Stimulated activated CD4-positive, alpha-beta T cell treated with anti-CD3 and anti-CD28 coated beads, Interleukin-4, amount 100 ng/mL, for 4 hours (primary cell): ENCODE data around the gene PHRF1.
A peak's percentile ranks its signal among the peaks of the same experiment; 100 is the strongest.
"Not testable (repeated sequence)": the region's sequence is repeated elsewhere in the genome, so short reads cannot be mapped to it uniquely, and the experiment has no call there.

Experiments used
- DNase-seq, 2 experiments: peaks; one replicate each; pipeline ENCODE4 v3.0.0-alpha.2; 2020

PHRF1 gene

DNA sequence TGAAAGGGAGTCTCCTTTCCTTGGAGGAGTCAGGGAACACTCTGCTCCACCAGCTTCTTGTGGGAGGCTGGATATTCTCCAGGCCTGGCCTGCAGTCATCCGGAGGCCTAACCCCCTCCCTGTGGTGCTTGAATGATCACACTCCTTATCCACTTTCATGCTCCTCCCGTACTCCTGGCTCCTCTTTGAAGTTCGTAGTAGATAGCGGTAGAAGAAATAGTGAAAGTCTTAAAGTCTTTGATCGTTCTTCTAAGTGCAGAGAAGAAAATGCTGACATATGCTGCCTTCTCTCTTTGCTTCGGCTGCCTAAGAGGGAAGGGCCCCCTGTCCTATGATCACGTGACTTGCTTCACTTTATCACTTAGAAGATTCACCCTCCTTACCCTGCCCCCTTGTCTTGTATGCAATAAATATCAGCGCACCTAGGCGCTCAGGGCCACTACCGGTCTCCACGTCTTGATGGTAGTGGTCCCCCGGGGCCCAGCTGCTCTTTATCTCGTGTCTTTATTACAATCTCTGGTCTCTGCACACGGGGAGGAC is 2.2 kb upstream of the PHRF1 start:
- DNase-seq: not testable (repeated sequence)

DNA sequence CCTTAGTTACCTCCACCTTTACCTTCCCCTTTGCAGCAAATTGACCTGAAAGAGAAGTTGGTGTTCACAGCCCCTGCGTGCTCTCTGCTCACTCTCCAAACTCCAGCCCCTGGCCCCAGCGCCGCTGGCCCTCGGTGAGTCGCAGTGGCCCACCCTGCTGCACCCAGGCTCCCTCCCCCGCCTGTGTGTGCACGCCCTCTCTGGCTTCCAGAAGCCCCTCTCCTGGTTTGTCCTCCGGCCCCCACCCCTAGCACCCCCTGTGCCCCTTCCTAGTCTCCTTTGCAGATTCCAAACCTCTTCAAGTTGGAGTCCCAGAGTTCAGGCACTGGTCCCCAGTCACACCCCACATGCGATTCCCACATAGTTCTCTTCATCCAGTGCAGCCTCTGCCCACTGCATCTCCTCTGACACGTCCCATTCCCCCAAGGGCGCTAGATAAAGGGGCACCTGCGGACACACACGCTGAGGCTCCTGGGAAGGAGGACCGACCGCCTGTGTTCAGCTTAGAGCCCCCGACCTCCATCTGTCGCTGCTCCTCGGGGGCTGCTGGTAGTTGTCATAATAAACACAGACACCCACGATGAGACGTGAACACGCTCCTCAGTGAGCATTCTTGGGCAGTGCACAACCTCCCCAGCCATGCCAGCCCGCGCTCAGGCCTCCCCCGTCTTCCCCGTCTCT is 1.5 kb upstream of the PHRF1 start:
- DNase-seq: no peak

DNA sequence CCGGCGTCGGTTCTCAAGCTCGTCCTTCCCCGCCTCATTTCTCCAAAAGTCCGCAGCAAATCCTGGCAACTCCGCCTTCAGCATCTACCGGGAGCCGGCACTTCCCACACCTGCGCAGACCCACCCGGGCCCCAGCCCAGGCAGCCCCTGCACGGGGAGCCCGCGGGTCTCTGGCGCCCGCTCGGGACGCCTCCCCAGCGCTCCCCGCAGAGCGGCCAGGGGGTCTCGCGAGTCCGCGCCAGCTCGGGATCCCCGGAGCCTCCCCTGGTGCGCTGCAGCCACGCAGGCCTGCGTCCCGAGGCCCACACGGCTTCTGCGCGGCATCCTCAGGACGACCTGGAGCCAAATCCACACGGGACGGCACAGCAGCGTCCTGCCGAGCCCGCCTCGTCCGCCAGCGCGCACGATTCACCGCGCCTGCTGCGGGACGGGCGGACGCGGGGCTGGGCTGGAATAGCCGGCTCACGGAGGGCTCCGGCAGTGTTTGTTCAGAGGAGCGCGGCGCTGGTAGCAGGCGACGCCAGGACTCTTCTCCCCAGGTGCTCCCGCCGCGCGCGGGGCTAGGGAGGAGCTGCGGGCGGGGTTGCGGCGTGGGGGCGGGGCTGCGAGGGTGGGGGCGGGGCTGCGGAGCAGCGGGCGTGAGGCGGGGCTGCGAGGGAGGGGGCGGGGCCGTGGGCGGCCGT is 816 bp upstream of the PHRF1 start:
- no peak for DNase-seq

DNA sequence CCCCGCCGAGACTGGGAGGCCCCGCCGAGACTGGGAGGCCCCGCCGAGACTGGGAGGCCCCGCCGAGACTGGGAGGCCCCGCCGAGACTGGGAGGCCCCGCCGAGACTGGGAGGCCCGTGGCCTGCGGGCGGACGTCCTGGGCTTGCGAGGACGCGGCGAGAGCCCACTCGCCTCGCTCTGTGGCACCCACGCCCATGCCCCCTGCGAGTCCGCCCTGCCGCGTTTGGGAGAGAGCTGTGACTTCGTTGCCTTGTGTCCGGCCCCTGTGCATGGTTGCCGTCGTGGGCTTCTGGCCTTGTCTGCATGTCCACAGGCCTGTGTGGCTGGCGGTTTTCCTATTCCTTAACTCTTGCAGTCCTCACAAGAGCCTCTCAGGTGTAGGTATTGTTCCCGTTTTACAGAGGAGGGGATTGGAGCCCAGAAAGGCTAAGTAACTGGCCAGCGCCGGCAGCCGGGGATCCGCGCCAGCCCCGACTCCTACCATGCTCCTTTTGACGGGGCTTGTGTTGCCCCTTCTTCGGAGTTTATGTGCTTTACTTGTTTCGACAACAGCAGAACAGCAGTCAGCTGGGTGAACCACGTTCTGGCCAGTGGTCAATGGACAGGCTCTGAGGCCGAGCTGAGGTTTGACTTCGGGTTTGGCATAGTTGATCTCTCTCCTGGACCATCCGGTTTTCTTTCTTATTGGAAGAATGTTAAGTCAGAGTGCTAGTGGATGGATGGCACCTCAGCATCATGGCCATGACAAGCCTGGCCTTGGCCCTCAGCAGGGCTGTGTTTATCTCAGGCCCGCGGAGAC is 741 bp downstream of the PHRF1 start:
- DNase-seq: no peak

DNA sequence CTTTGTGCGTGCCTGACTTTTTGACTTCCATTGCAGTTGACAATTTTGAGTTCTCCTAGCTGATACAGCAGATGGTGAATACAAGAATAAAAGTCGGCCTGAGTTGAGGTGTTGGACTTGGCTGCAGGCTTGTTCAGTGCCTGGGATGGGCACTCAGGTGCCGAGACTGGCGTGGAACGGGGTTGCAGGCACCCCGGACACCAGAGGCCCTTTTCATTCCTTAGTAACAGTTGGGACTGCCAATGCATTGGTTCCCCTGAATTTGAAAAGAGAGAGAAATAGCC is 1.3 kb downstream of the PHRF1 start:
- no peak for DNase-seq

DNA sequence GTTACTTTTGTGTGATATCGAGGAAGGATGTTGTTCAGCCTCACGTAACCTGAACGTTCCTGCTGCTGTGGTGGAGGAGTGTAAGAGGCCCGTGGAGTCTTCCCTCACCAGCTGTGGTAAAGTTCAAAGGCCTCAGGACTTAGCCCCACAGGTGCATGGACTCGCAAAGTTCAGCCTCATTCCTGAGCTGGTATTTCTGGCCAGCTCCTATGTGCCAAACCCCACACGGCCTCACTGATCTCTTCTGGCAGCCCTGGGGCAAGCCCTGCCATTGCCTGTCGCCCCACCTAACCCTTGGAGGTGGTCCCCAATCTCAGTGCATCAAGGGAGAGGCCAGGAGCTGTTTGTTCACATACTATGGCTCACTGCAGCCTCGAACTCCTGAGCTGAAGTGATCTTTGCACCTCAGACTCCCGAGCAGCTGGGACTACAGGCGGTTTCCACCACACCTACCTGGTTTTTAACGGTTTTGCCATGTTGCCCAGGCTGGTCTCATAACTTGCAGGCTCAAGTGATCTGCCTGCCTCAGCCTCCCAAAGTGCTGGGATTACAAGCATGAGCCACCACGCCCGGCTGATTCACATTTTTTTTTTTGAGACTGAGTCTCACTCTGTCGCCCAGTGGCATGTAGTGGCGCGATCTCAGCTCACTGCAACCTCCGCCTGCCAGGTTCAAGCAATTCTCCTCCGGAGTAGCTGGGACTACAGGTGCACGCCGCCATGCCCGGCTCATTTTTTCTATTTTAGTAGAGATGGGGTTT is 2.2 kb downstream of the PHRF1 start:
- no peak for DNase-seq

DNA sequence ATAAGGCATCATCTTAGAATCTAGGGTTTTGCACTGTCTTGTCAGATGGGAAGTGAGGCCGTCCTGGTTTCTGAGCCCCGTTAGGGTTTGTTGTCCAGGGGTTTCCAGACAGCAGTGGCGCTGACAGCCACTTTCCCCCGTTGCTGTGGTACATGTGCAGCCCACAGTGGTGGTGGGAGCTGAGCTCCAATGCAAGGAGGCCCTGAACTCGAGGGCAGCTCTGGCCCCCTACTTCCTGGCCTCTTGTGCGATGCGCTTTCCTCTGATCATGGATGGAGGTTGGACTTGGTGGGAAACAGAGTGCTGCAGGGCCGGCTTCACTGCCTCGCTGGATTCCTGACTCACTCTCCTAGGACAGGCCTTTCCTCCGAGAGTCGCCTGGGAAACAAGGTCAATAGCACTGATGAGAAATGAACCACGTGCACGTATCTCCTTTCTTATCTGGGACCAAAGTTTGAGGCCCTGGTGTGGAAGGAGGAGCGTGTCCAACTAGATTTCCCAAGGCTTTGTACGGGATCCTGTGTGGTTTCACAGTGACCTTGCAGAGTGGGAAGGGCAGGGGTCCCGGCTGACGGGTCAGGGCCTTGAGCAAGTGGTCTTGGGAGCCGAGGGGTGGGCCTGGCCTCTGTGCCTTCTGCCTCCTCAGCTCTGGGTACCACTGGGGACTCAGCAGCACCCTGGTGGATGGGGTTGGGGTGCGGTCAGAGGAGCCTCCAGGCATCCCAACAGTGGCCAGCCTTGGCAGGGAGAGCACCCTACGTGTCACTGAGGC is 3.7 kb downstream of the PHRF1 start:
- DNase-seq: no peak

DNA sequence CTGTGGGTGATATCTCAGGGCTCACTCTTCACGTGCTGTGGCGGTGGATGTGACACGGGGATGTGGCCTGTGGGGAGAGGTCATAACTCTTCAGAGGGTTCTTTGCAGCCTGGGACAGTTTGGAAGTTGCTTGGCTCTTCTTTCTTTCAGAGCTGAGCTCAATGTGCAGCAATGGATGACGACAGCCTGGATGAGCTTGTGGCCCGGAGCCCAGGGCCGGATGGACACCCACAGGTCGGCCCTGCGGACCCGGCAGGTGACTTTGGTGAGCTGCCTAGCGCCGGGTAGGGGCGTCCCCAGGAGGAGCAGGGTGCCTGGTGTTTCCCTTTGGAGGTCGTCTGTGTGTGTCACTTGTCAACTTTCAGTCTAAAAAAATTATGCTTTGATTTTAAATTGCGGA is 5.1 kb downstream of the PHRF1 start:
- DNase-seq: no peak

DNA sequence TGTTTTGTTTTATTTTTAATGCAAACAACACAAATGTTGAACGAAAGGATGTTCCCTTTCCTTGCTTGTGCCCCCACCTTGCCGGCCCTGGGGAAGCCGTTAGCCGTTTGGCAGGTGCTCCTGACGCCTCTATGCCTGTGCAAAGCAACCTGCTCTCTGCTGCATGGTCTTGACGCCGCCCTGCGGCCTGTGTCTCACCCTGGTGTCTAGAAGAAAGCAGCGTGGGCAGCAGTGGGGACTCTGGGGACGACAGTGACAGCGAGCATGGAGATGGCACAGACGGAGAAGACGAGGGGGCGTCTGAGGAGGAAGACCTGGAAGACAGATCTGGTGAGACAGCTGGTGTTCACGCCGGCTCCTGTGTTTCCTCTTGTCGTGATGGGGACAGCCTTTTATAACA is 5.5 kb downstream of the PHRF1 start:
- no peak for DNase-seq

DNA sequence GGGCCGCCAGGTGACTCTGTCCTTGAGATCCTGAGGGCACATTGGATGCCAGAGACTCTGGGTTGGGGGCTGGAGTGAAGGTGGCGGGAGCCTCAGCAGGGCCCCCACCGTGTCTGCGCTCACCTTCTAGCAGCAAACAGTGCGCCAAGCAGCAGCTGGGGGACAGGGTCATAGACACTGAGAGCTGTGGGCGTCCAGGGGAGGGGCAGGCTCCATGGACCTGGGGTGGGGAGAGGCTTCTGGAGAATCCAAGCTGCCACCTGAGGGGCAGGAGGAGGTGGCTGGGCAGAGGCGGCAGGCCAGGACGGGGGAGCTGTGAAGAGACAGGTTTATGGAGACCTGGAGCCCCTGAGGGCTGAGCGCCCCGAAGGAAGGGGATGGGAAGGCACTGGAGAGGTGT is 8.0 kb downstream of the PHRF1 start:
- DNase-seq: no peak

DNA sequence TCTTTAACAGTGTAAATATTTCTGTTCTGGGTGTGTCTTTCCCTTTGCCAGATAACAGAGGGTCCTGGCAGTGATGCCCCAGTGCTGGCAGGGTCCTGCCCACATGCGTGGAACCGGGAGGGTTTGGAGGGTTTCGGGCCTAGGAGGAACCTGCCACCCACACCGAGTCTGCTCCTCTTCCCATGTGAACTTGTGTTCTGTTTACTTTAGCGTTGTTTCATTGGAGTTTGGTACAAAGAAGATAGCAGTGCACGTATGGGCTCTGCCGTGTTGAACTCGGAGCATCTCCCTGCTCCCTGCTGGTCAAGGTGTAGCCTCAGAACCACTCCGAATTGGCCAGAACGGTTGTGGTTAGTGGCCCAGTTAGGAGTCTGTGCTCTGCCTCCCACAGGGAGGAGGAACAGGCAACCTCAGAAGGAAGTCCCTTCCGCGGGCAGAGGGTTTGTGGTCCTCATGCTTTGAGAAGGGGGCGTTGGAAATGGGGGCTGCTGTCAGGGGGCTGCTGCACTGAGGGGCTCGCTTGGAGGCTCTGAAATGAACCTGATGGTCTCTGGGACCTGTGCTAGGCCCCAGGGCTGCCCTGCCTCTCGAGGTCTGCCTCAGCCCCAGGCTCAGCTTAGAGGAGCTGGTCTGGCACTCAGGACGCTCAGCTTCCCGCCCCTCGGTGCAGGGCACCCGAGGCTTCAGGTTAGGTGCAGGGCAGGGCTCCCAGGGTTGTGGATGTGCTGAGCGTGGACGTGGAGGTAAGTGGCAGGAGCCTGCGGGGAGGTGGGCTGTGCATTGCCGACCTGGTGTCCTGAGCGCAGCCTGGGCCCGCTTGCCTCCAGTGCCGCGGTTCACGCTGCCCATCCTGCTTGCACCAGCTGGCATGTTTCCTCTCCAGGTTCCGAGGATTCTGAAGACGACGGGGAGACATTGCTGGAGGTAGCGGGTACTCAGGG is 10.4 kb downstream of the PHRF1 start:
- no peak for DNase-seq

DNA sequence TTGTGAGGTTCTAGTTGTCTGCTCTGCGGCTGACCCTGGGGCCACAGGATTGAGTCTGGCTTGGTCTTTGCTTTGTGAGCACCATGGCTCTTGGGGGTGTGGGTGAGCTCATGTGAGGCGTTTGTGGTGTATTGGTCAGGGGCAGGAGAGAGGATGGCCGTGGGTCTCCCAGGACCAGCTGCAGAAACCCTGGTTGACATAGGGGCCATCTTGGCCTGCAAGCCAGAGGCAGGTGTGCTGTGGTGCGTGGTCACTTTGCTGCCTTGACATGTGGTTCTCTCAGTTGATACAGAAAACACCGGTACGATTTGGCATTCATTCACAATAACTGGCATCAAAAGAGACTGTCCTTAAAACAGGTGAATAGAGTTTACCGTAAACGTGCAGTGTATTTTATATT is 11.3 kb downstream of the PHRF1 start:
- no peak for DNase-seq

DNA sequence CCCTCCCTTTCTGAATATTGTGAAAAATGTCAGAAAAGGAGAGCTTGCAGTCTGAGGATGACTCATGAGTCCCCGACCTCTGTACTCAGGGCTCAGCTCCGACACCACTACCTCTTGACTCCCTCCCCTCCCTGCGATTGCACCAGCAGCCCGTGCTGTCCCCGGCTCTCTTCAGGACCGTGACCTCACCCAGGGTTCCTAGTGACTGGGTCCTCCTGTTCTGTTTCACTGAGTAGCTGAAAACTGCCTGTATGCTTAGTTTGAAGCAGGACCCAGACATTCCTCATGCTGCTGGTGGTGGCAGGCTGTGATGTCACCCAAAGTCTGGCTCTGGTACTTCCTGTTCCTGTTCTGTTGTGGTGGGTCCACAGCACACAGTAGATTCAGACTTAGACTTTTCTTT is 11.7 kb downstream of the PHRF1 start:
- peak; percentile 44 to 78 for DNase-seq

DNA sequence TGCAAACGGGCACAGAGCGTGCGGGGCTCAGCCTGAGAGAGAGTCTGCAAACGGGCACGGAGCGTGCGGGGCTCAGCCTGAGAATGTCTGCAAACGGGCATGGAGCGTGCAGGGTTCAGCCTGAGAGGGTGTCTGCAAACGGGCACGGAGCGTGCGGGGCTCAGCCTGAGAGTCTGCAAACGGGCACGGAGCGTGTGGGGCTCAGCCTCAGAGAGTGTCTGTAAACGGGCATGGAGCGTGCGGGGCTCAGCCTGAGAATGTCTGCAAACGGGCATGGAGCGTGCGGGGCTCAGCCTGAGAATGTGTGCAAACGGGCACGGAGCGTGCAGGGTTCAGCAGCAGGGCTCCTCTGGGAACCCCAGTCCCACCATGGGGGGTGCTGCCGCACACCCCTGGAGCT is 13.5 kb downstream of the PHRF1 start:
- DNase-seq: no peak

DNA sequence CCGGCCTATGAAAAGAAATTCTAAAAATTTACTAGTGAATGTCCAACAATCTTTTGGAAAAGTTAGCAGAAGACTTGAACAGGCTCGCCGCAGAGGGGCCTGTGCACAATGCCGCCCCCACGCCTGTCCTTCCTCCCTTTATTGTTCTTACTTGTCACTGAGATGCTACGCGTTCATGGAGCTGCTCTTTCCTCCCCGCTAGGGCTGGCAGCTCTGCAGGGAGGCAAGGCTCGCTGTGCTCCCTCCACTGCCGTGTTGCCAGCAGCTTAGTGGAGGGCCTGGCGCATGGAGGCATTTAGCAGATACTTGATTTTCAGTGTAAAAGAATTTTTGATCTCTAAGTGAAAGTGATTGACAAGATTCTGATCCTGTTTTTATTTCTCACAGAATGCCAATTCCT is 14.7 kb downstream of the PHRF1 start:
- DNase-seq: no peak

DNA sequence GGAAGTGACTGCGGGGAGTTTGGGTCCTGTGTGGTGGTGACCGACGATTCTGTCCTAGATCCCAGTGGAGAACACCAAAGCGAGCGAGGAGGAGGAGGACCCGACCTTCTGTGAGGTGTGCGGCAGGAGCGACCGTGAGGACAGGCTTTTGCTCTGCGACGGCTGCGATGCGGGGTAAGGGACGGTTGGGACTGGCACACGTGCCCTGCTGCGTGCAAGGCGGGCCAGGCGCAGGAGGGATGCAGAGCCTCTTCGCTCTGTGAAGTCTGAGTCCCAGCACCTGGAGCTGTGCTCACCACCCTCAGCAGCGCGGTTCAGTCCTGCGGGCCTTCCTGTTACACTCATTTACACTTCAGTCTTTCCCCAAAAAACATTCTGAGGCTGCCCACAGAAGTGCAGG is 16.2 kb downstream of the PHRF1 start:
- DNase-seq: no peak

DNA sequence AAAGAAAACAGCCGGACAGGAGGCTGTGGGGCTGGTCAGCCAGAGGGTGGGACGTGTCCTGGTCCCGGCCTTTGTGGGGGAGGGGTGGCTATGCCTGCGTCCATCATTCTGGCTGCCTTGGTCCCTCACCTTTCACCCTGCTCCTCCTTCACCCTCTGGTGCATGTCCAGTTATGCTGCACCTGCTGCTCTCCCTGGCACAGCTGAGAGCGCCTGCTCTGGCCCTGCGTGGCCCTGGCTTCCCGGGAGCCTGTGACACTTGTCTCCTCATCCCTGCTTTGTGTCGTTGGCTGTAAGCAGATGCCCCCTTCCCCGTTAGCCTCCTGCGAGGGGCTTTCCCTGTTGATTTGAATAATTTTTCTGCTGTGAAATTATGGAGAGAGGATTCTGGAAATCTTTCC is 16.6 kb downstream of the PHRF1 start:
- no peak for DNase-seq

DNA sequence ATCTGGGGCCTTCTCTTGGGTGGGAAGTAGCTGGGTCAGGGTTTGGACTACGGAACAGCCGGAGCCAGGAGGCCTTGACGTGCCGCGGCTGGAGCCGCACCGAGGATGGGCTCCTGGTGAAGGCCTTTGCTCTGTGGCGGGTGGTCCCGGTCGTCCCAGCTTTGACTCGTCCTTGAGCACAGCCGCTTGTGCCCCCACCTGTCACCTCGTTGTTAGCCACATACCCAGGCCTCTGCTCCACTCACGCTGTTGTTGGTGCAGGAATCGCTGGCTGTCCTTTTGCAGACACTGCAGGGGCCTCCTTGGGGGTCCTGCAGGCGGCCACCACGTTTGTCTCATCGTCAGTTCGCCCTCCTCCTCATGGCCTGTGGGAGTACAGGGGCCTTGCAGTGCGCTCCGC is 17.1 kb downstream of the PHRF1 start:
- DNase-seq: no peak

DNA sequence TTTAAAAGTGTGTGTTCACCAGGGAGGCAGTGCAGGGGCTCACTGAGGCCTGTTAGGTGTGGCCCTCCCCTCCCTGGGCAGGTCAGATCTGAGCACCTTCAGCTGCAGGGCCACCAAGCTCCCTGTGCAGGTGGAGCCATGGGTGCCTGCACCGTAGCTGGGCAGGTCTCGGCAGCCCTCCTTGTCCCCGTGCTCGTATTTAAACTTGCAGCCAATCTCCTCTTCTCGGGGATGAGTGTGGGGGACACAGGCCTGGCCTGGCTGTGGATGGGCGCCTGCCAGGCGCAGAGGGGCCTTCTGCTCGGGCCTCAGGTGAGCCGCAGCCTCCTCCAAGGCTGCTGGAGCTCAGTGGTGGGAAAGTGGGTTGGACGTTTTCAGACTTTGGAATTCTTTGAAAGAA is 19.1 kb downstream of the PHRF1 start:
- no peak for DNase-seq

DNA sequence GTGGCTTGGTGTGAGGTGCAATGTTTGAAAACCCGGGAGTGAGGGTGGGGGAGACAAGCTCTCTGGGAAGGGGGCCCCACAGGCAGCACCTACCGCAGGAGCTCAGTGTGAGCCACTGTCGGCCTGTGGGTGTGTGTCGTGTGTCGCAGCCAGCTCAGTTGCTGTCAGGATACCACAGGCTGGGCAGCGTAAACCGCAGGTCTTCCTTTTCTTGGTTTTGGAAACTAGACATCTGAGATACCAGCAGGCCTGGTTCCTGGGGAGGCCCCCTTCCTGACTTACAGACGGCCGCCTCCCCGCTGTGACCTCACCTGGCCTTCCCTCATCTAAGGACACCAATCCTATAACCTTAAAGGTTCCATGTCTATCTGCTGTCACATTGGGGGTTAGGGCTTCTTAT is 20.1 kb downstream of the PHRF1 start:
- no peak for DNase-seq

DNA sequence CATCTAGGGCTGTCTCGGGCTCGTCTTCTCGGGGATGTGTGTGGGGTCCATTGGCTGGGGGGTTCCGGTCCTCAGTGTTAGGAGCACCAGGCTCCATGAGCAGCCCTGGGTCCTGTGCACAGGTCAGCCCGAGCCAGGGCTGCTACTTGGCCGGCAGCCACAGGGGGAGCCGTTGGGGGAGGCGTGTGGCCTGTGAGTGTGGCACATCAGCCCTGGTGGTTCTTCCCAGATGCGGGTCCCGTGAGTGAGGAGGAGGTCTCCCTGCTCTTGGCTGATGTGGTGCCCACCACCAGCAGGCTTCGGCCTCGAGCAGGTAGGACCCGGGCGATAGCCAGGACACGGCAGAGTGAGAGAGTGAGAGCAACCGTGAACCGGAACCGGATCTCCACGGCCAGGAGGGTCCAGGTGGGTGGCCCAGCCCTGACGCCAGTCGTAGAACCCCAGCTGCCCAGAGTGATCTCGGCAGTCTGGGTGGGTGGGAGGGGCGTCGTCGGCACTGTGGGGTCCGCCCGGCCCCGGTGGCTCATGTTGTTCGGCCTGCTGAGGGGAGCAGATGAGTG is 21.0 kb downstream of the PHRF1 start:
- no peak for DNase-seq
